Trophoblast cell (in vitro differentiated cells and primary cell): ENCODE data around the gene ZFAND3.
"Not testable (repeated sequence)": the region's sequence is repeated elsewhere in the genome, so short reads cannot be mapped to it uniquely, and the experiment has no call there.

Source experiments
- DNase-seq, 2 donors: peaks; one replicate each; pipeline ENCODE4 v3.0.0-alpha.2; 2016
- H2AFZ ChIP-seq: 2 replicates; pipeline ENCODE4 v1.6.1; 2013; ENCODE audit warnings: low read length, moderate library complexity, mild to moderate bottlenecking; ENCODE audit not compliant: insufficient read depth, poor library complexity
- H2AK5ac ChIP-seq: 2 replicates; pipeline ENCODE4 v1.6.1; 2013; ENCODE audit warnings: mild to moderate bottlenecking, low read length
- H2BK120ac ChIP-seq: 2 replicates; pipeline ENCODE4 v1.6.1; 2013; ENCODE audit warnings: low read length, mild to moderate bottlenecking, moderate library complexity; ENCODE audit not compliant: insufficient read depth, poor library complexity
- H2BK12ac ChIP-seq: 2 replicates; pipeline ENCODE4 v1.6.1; 2013; ENCODE audit warnings: mild to moderate bottlenecking, low read length, moderate library complexity
- H2BK5ac ChIP-seq: 2 replicates; pipeline ENCODE4 v1.6.1; 2013; ENCODE audit warnings: low read length, low read depth, moderate library complexity, mild to moderate bottlenecking; ENCODE audit not compliant: poor library complexity
- H3K14ac ChIP-seq: 2 replicates; pipeline ENCODE4 v1.6.1; 2013; ENCODE audit warnings: mild to moderate bottlenecking, low read length
- H3K18ac ChIP-seq: 2 replicates; pipeline ENCODE4 v1.6.1; 2013; ENCODE audit warnings: mild to moderate bottlenecking, low read length
- H3K23ac ChIP-seq: 2 replicates; pipeline ENCODE4 v1.6.1; 2013; ENCODE audit warnings: low read length
- H3K27ac ChIP-seq: 2 replicates; pipeline ENCODE4 v1.5.1; 2013; ENCODE audit warnings: low read depth, mild to moderate bottlenecking, inconsistent platforms, low read length, moderate library complexity
- H3K27me3 ChIP-seq: 2 replicates; pipeline ENCODE4 v1.6.1; 2013; ENCODE audit warnings: inconsistent platforms, mild to moderate bottlenecking, low read length, moderate library complexity; ENCODE audit not compliant: insufficient read depth
- H3K36me3 ChIP-seq, 2 experiments: 1 replicate in 1 of 2; 2 replicates in 1 of 2; pipeline ENCODE4 v1.6.1; 2013; ENCODE audit warnings: low read length in 2 of 2, mild to moderate bottlenecking in 2 of 2, moderate library complexity in 1 of 2; ENCODE audit not compliant: insufficient read depth in 2 of 2, control insufficient read depth in 1 of 2
- H3K4ac ChIP-seq: 2 replicates; pipeline ENCODE4 v1.6.1; 2013; ENCODE audit warnings: low read depth, mild to moderate bottlenecking, low read length, moderate library complexity
- H3K4me1 ChIP-seq, 2 experiments: 1 replicate in 1 of 2; 2 replicates in 1 of 2; pipeline ENCODE4 v1.6.1; 2013; ENCODE audit warnings: low read length in 2 of 2, mild to moderate bottlenecking in 2 of 2, moderate library complexity in 1 of 2; ENCODE audit not compliant: insufficient read depth in 2 of 2, control insufficient read depth in 1 of 2
- H3K4me2 ChIP-seq: 2 replicates; pipeline ENCODE4 v1.6.1; 2013; ENCODE audit warnings: inconsistent platforms, mild to moderate bottlenecking, low read length, moderate library complexity
- H3K4me3 ChIP-seq: 2 replicates; pipeline ENCODE4 v1.5.1; 2013; ENCODE audit warnings: mild to moderate bottlenecking, low read depth, low read length, inconsistent platforms
- H3K79me1 ChIP-seq: one replicate; pipeline ENCODE4 v1.6.1; 2013; ENCODE audit warnings: low read length
- H3K79me2 ChIP-seq: 2 replicates; pipeline ENCODE4 v1.6.1; 2013; ENCODE audit warnings: low read length, mild to moderate bottlenecking; ENCODE audit not compliant: control insufficient read depth, insufficient read depth, poor library complexity
- H3K9ac ChIP-seq: 2 replicates; pipeline ENCODE4 v1.6.1; 2013; ENCODE audit warnings: mild to moderate bottlenecking, low read length
- H3K9me3 ChIP-seq: 2 replicates; pipeline ENCODE4 v1.6.1; 2013; ENCODE audit warnings: low read depth, mild to moderate bottlenecking, control low read depth, inconsistent platforms, low read length; ENCODE audit not compliant: insufficient read depth
- H4K12ac ChIP-seq: 2 replicates; pipeline ENCODE4 v1.6.1; 2013; ENCODE audit warnings: low read depth, mild to moderate bottlenecking, low read length, moderate library complexity
- H4K8ac ChIP-seq: 2 replicates; pipeline ENCODE4 v1.6.1; 2013; ENCODE audit warnings: low read depth, mild to moderate bottlenecking, low read length, moderate library complexity
- H4K91ac ChIP-seq: one replicate; pipeline ENCODE4 v1.6.1; 2013; ENCODE audit warnings: low read depth, mild to moderate bottlenecking, low read length, moderate library complexity
- WGBS: extraction: QIAGEN DNeasy Blood & Tissue Kit; methylation state at CpG from one replicate; pipeline ENCODE4 v1.1.7; 2013; ENCODE audit warnings: missing lambda C conversion rate; ENCODE audit not compliant: insufficient read length, insufficient coverage; ENCODE audit errors: extremely low coverage; 5-methylcytosine and 5-hydroxymethylcytosine counted together

ZFAND3 gene

GRCh38 chr6:37891072-37891471 is 71.5 kb downstream of the ZFAND3 start:
- Histone ChIP-seq H3K9me3 (no peaks in the 10 kb centered on the region), H4K12ac (no peak overlapping the region), H3K4ac (no peak overlapping the region), H4K91ac (no peak overlapping the region), H2BK120ac (no peak overlapping the region), H3K4me3 (no peak overlapping the region), H3K9ac (no peak overlapping the region), H3K4me2 (no peak overlapping the region), H3K79me1 (no peaks in the 10 kb centered on the region), H4K8ac (no peak overlapping the region), H3K79me2 (no peaks in the 10 kb centered on the region), H3K4me1 (no peaks in the 10 kb centered on the region), H2BK12ac (no peak overlapping the region), H3K27ac (no peak overlapping the region), H2AK5ac (no peak overlapping the region), H3K14ac (no peak overlapping the region), H2AFZ (no peak overlapping the region), H3K18ac (no peak overlapping the region), H2BK5ac (no peak overlapping the region), H3K36me3 (no peaks in the 10 kb centered on the region), H3K27me3 (no peaks in the 10 kb centered on the region), H3K23ac (no peak overlapping the region)
- no peak for DNase-seq
- no CpG with 5 or more reads among the region's 5 CpGs for WGBS

- Histone ChIP-seq H3K4me2 (no peak overlapping the region), H3K27me3 (no peaks in the 10 kb centered on the region), H3K79me2 (no peaks in the 10 kb centered on the region), H2BK5ac (no peak overlapping the region), H3K23ac (no peak overlapping the region), H4K8ac (no peak overlapping the region), H2AFZ (no peak overlapping the region), H3K9me3 (no peaks in the 10 kb centered on the region), H3K14ac (no peak overlapping the region), H3K18ac (no peak overlapping the region), H3K4me3 (no peak overlapping the region), H4K12ac (no peak overlapping the region), H3K27ac (no peak overlapping the region), H3K9ac (no peak overlapping the region), H2AK5ac (no peak overlapping the region), H4K91ac (no peak overlapping the region), H3K36me3 (no peaks in the 10 kb centered on the region), H3K4ac (no peak overlapping the region), H2BK12ac (no peak overlapping the region), H3K79me1 (no peaks in the 10 kb centered on the region), H2BK120ac (no peak overlapping the region), H3K4me1 (peaks cover 0 to 2% of the 10 kb centered on the region in 2 experiments)
- no CpG with 5 or more reads among the region's 3 CpGs for whole genome bisulfite sequencing
- no peak for DNase-seq
These were observed 73.7 kb downstream of the ZFAND3 start for GRCh38 chr6:37893257-37893656.

GRCh38 chr6:37893734-37894133 is 74.2 kb downstream of the ZFAND3 start:
- H3K18ac ChIP-seq, DNase-seq, H3K23ac ChIP-seq, H3K14ac ChIP-seq, H3K79me1 ChIP-seq, H4K12ac ChIP-seq, H3K27ac ChIP-seq, H2AFZ ChIP-seq, H3K36me3 ChIP-seq, H2BK5ac ChIP-seq, H3K4me2 ChIP-seq, H2BK120ac ChIP-seq, H3K4me3 ChIP-seq, H3K4ac ChIP-seq, H3K4me1 ChIP-seq, H3K27me3 ChIP-seq, H3K9me3 ChIP-seq, H3K79me2 ChIP-seq, H2AK5ac ChIP-seq, H3K9ac ChIP-seq, H2BK12ac ChIP-seq, H4K91ac ChIP-seq, H4K8ac ChIP-seq: not testable (repeated sequence)
- no CpG with 5 or more reads among the region's 9 CpGs for WGBS

GRCh38 chr6:37894585-37894984 is 75.1 kb downstream of the ZFAND3 start:
- DNase-seq = no peak
- Histone ChIP-seq H3K14ac (no peak overlapping the region), H3K27me3 (no peaks in the 10 kb centered on the region), H2AFZ (no peak overlapping the region), H2BK5ac (no peak overlapping the region), H3K4me2 (no peak overlapping the region), H3K18ac (no peak overlapping the region), H3K79me2 (no peaks in the 10 kb centered on the region), H3K4me3 (no peak overlapping the region), H3K4ac (peak overlapping the region; percentile 55), H4K8ac (no peak overlapping the region), H3K27ac (no peak overlapping the region), H2AK5ac (no peak overlapping the region), H4K12ac (no peak overlapping the region), H3K36me3 (no peaks in the 10 kb centered on the region), H2BK12ac (no peak overlapping the region), H3K79me1 (no peaks in the 10 kb centered on the region), H3K9ac (no peak overlapping the region), H3K9me3 (no peaks in the 10 kb centered on the region), H3K23ac (no peak overlapping the region), H3K4me1 (peaks cover 0 to 2% of the 10 kb centered on the region in 2 experiments), H4K91ac (no peak overlapping the region), H2BK120ac (no peak overlapping the region)
- WGBS = no CpG with 5 or more reads among the region's 5 CpGs
